Progenitor cell of endocrine pancreas (in vitro differentiated cells): ENCODE data around the gene DGKA. TPM values are rescaled to one million over a fixed set of nuclear protein-coding genes. Genes with fewer than 3 reads are reported as not detected.
"Not testable (repeated sequence)": the region's sequence is repeated elsewhere in the genome, so short reads cannot be mapped to it uniquely, and the experiment has no call there.

Experiments used
- DNase-seq: peaks from one replicate; pipeline ENCODE4 v3.0.0; 2021; ENCODE audit warnings: low spot score; ENCODE audit not compliant: unreplicated experiment
- H3K27ac Mint-ChIP-seq: 2 replicates; pipeline ENCODE4 v1.8.0; 2021; ENCODE audit warnings: mild to moderate bottlenecking, moderate library complexity, mixed read lengths
- H3K27me3 Mint-ChIP-seq: 2 replicates; pipeline ENCODE4 v1.8.0; 2021; ENCODE audit warnings: mixed read lengths
- H3K36me3 Mint-ChIP-seq: 2 replicates; pipeline ENCODE4 v1.8.0; 2022; ENCODE audit warnings: mixed read lengths; ENCODE audit not compliant: insufficient read depth
- H3K4me1 Mint-ChIP-seq: 2 replicates; pipeline ENCODE4 v1.8.0; 2021; ENCODE audit warnings: low read depth, mixed read lengths
- H3K4me3 Mint-ChIP-seq: 2 replicates; pipeline ENCODE4 v1.8.0; 2021; ENCODE audit warnings: low read depth, mild to moderate bottlenecking, moderate library complexity, mixed read lengths
- H3K9me3 Mint-ChIP-seq: 2 replicates; pipeline ENCODE4 v1.8.0; 2021; ENCODE audit warnings: low read depth, mixed read lengths
- CTCF ChIP-seq: fragments of 200-600 bp; sonication (generic); IDR thresholded peaks from one replicate; pipeline ENCODE4 v1.5.0; 2021; ENCODE audit warnings: antibody characterized with exemption, mild to moderate bottlenecking; ENCODE audit not compliant: unreplicated experiment
- total RNA-seq: library from RNA; stranded (reverse); gene quantifications from 2 replicates; pipeline ENCODE4 v1.2.1, GENCODE V29; 2021

The DGKA gene
- total RNA-seq, 1 donor from 2014 or later: 10.2 TPM

- Mint-ChIP-seq H3K9me3 (no peaks in the 10 kb centered on the region), H3K4me3 (no peak overlapping the region), H3K36me3 (peaks cover 10% of the 10 kb centered on the region), H3K4me1 (peaks cover 3% of the 10 kb centered on the region), H3K27ac (no peak overlapping the region), H3K27me3 (no peaks in the 10 kb centered on the region)
- TF ChIP-seq CTCF: no peak
- DNase-seq: peak; percentile 55
Observed at GRCh38 chr12:55974308-55974730, 43.4 kb downstream of the DGKA start.

DNA sequence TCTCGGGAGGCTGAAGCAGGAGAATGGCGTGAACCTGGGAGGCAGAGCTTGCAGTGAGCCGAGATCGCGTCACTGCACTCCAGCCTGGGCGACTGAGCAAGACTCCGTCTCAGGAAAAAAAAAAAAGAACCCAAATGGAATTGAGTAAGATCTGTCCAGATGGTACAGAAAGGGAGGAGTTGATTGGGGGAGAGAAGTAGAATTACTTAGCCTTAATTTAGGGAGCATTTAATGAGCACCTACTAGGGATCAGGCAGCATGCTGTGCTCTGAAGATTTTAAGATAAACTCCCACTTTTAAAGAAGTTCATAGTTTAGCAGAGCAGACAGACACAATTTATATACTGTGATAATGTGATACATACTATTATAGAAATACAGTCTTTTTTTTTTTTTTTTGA is 47.4 kb downstream of the DGKA start:
- Mint-ChIP-seq H3K4me3 (no peak overlapping the region), H3K27ac (no peak overlapping the region), H3K4me1 (peaks cover 3% of the 10 kb centered on the region), H3K9me3 (no peaks in the 10 kb centered on the region), H3K36me3 (peaks cover 20% of the 10 kb centered on the region), H3K27me3 (no peaks in the 10 kb centered on the region)
- TF ChIP-seq CTCF: no peak
- DNase-seq: no peak

DNA sequence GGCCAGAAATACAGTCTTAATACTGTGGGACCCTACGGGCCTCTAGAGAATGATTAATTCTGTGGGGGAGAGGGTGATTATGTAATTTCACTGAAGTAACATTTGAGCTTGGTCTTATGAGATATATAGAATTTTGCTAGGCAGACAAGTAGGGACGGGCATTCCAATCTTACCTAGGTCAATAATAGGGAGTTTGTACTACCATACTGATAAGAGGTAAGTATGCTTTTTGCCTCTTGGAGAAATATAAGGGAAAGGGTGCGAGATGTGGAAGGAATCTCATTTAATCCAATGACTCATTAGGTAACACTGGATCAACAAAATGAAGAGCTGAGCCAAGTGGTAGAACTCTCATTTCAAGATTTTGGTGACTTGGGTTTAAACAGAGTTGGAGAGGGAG is 48.1 kb downstream of the DGKA start:
- Mint-ChIP-seq H3K4me1 (peaks cover 3% of the 10 kb centered on the region), H3K9me3 (no peaks in the 10 kb centered on the region), H3K27ac (no peak overlapping the region), H3K27me3 (no peaks in the 10 kb centered on the region), H3K4me3 (no peak overlapping the region), H3K36me3 (peaks cover 22% of the 10 kb centered on the region)
- TF ChIP-seq CTCF: no peak
- DNase-seq: no peak

- not testable (repeated sequence) for H3K9me3 Mint-ChIP-seq, H3K27me3 Mint-ChIP-seq, DNase-seq, H3K4me1 Mint-ChIP-seq, H3K4me3 Mint-ChIP-seq, H3K27ac Mint-ChIP-seq
- peaks cover 21% of the 10 kb centered on the region for H3K36me3 Mint-ChIP-seq
Observed at GRCh38 chr12:55981882-55982281, 50.9 kb downstream of the DGKA start.

- H3K27me3 Mint-ChIP-seq: no peaks in the 10 kb centered on the region
- DNase-seq: no peak
- peaks cover 21% of the 10 kb centered on the region for H3K36me3 Mint-ChIP-seq
- no peaks in the 10 kb centered on the region for H3K4me1 Mint-ChIP-seq
- no peaks in the 10 kb centered on the region for H3K9me3 Mint-ChIP-seq
- H3K27ac Mint-ChIP-seq: no peak overlapping the region
- H3K4me3 Mint-ChIP-seq: no peak overlapping the region
- no peak for TF ChIP-seq CTCF
Observed at GRCh38 chr12:55982319-55982936, 51.5 kb downstream of the DGKA start.

GRCh38 chr12:55983232-55983842 is 52.4 kb downstream of the DGKA start:
- Mint-ChIP-seq H3K27me3 (no peaks in the 10 kb centered on the region), H3K9me3 (no peaks in the 10 kb centered on the region), H3K36me3 (peaks cover 17% of the 10 kb centered on the region), H3K4me3 (no peak overlapping the region), H3K27ac (no peak overlapping the region), H3K4me1 (no peaks in the 10 kb centered on the region)
- no peak for DNase-seq
- TF ChIP-seq CTCF: no peak
